CD4-positive, alpha-beta T cell treated with Interferon gamma for 1 hour (primary cell): ENCODE results near the gene OR4K2.
"Not testable (repeated sequence)": the region's sequence is repeated elsewhere in the genome, so short reads cannot be mapped to it uniquely, and the experiment has no call there.

Experiments used
- DNase-seq: peaks from one replicate; pipeline ENCODE4 v3.0.0-alpha.2; 2020

Gene OR4K2

GRCh38 chr14:19874842-19875241 lies at the start of gene OR4K2:
OR4K2 (plus strand) TSS chr14:19875142; CDS start chr14:19876268, 1,126 bp downstream.
- no peak for DNase-seq

GRCh38 chr14:19827626-19828244 lies 47.2 kb upstream of the OR4K2 start:
- not testable (repeated sequence) for DNase-seq

- DNase-seq, result no peak
These were observed 46.6 kb upstream of the OR4K2 start for GRCh38 chr14:19828314-19828713.

- DNase-seq, result not testable (repeated sequence)
These were observed 40.6 kb upstream of the OR4K2 start for GRCh38 chr14:19834203-19834848.

- no peak for DNase-seq
These were observed 36.5 kb upstream of the OR4K2 start for GRCh38 chr14:19838433-19838832.

- DNase-seq, result no peak
These were observed 23.6 kb upstream of the OR4K2 start for GRCh38 chr14:19851365-19851764.

- not testable (repeated sequence) for DNase-seq
These were observed 8.8 kb upstream of the OR4K2 start for GRCh38 chr14:19866061-19866669.

GRCh38 chr14:19873178-19873577 lies 1.8 kb upstream of the OR4K2 start:
- DNase-seq, result no peak

GRCh38 chr14:19878029-19878642 lies 3.2 kb downstream of the OR4K2 start:
- no peak for DNase-seq

- no peak for DNase-seq
These were observed 20.3 kb downstream of the OR4K2 start for GRCh38 chr14:19895282-19895681.

- DNase-seq, result no peak
These were observed 26.1 kb downstream of the OR4K2 start for GRCh38 chr14:19900999-19901398.

GRCh38 chr14:19902409-19902808 lies 27.5 kb downstream of the OR4K2 start:
- DNase-seq, result no peak

GRCh38 chr14:19906665-19907064 lies 31.7 kb downstream of the OR4K2 start:
- no peak for DNase-seq

- DNase-seq, result no peak
These were observed 36.2 kb downstream of the OR4K2 start for GRCh38 chr14:19911114-19911513.

GRCh38 chr14:19917243-19917642 lies 42.3 kb downstream of the OR4K2 start:
- no peak for DNase-seq

- DNase-seq, result no peak
These were observed 43.1 kb downstream of the OR4K2 start for GRCh38 chr14:19917955-19918518.

- DNase-seq, result no peak
These were observed 43.8 kb downstream of the OR4K2 start for GRCh38 chr14:19918553-19919264.

GRCh38 chr14:19920021-19920657 lies 45.2 kb downstream of the OR4K2 start, which contains the start of gene OR4K5:
OR4K5 (plus strand) TSS chr14:19920607; CDS start chr14:19920607, 0 bp downstream.
- DNase-seq, result no peak

GRCh38 chr14:19930617-19931016 lies 55.7 kb downstream of the OR4K2 start, which contains the start of gene OR4K1:
OR4K1 (plus strand) TSS chr14:19930917; CDS start chr14:19935667, 4,750 bp downstream.
- no peak for DNase-seq
